NOMO-1 treated with DMSO at 0.1 percent for 48 hours (cell line): ENCODE measurements around the gene WASF3.
"Not testable (repeated sequence)": the region's sequence is repeated elsewhere in the genome, so short reads cannot be mapped to it uniquely, and the experiment has no call there.

Experiments used
- DNase-seq: peaks from one replicate; lab custom pipeline; 2025; ENCODE audit not compliant: unreplicated experiment; lab: John Stamatoyannopoulos, UW

Gene WASF3

GRCh38 chr13:26709461-26709860 lies 152.0 kb downstream of the WASF3 start:
- no peak for DNase-seq

- no peak for DNase-seq
These were observed 152.7 kb downstream of the WASF3 start for GRCh38 chr13:26710166-26710565.

- no peak for DNase-seq
These were observed 153.7 kb downstream of the WASF3 start for GRCh38 chr13:26711211-26711610.

- no peak for DNase-seq
These were observed 155.9 kb downstream of the WASF3 start for GRCh38 chr13:26713341-26713740.

- DNase-seq: no peak
These were observed 159.5 kb downstream of the WASF3 start for GRCh38 chr13:26716984-26717383.

- no peak for DNase-seq
These were observed 160.7 kb downstream of the WASF3 start for GRCh38 chr13:26718146-26718545.

GRCh38 chr13:26718872-26719271 lies 161.4 kb downstream of the WASF3 start:
- DNase-seq: no peak

GRCh38 chr13:26719356-26719945 lies 162.0 kb downstream of the WASF3 start:
- DNase-seq: peak; percentile 22

- DNase-seq: peak; percentile 78
These were observed 164.0 kb downstream of the WASF3 start for GRCh38 chr13:26721251-26722121.

- DNase-seq: no peak
These were observed 164.8 kb downstream of the WASF3 start for GRCh38 chr13:26722321-26722720.

GRCh38 chr13:26723620-26724019 lies 166.1 kb downstream of the WASF3 start:
- DNase-seq: not testable (repeated sequence)

- no peak for DNase-seq
These were observed 169.2 kb downstream of the WASF3 start for GRCh38 chr13:26726684-26727083.

- DNase-seq: no peak
These were observed 169.6 kb downstream of the WASF3 start for GRCh38 chr13:26727122-26727521.

GRCh38 chr13:26727633-26728032 lies 170.2 kb downstream of the WASF3 start:
- no peak for DNase-seq

- DNase-seq: no peak
These were observed 178.2 kb downstream of the WASF3 start for GRCh38 chr13:26735677-26736076.
